Muscle layer of colon (tissue), 2 donors: ENCODE data around the gene KXD1.

ENCODE experiments used
- H3K27ac ChIP-seq: one replicate; pipeline ENCODE4 v1.7.0; 2013; ENCODE audit warnings: low read depth, mild to moderate bottlenecking, low read length, moderate library complexity
- H3K27me3 ChIP-seq, 2 donors: one replicate each; pipeline ENCODE4 v1.7.0; 2013; ENCODE audit warnings: low read length in 2 of 2, mild to moderate bottlenecking in 2 of 2; ENCODE audit not compliant: insufficient read depth in 2 of 2, control insufficient read depth in 1 of 2
- H3K36me3 ChIP-seq: one replicate; pipeline ENCODE4 v1.7.0; 2013; ENCODE audit warnings: mild to moderate bottlenecking, low read length; ENCODE audit not compliant: insufficient read depth
- H3K4me1 ChIP-seq: one replicate; pipeline ENCODE4 v1.7.0; 2013; ENCODE audit warnings: mild to moderate bottlenecking, low read length; ENCODE audit not compliant: insufficient read depth
- H3K4me3 ChIP-seq, 2 donors: one replicate each; pipeline ENCODE4 v1.7.0; 2013; ENCODE audit warnings: low read length in 2 of 2, low read depth in 1 of 2, mild to moderate bottlenecking in 1 of 2, moderate library complexity in 1 of 2
- H3K9ac ChIP-seq: one replicate; pipeline ENCODE4 v1.7.0; 2013; ENCODE audit warnings: low read length
- H3K9me3 ChIP-seq: one replicate; pipeline ENCODE4 v1.7.0; 2013; ENCODE audit warnings: mild to moderate bottlenecking, low read length
- donor health status: abdominal sarcoma.
- donor health status: Adenocarcinoma of cecum.

Gene KXD1

DNA sequence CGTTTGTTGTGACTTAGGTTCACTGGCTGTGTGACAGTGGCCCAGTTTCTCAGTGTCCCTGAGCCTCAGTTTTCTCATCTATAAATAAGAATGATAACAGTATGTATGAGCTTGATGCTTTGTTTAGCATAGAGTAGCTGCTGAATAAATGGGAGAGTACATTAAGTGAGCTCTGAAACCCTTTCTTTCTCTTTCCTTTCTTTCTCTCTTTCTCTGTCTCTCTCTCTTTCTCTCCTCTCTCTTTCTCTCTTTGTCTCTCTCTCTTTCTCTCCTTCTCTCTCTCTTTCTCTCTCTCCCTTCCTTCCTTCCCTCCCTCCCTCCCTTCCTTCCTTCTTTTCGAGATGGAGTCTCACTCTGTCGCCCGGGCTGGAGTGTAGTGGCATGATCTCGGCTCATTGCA lies 2.0 kb downstream of the KXD1 start:
- Histone ChIP-seq H3K36me3 (peaks cover 23% of the 10 kb centered on the region), H3K27ac (no peak overlapping the region), H3K9me3 (no peaks in the 10 kb centered on the region), H3K4me1 (peaks cover 9% of the 10 kb centered on the region), H3K9ac (no peak overlapping the region), H3K4me3 (no peak overlapping the region), H3K27me3 (no peaks in the 10 kb centered on the region)

DNA sequence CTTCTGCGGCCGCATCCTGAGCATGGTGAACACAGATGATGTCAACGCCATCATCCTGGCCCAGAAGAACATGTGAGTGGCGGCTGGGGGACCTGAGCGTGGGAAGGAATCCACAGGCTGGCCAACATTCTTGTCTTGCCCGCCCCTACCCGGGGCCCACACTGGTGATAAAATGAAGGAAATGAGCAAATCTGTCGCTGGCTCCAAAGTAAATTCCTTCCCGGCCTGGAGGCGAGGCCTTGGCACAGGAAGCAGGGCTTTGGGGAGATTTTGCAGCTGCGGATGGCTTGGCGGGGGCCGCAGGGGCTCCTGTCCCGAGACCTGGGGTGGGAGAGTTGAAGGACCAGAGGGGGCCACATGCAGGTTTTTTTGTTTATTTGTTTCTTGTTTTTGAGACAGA lies 4.4 kb downstream of the KXD1 start:
- Histone ChIP-seq H3K9me3 (no peaks in the 10 kb centered on the region), H3K27me3 (no peaks in the 10 kb centered on the region), H3K9ac (no peak overlapping the region), H3K27ac (no peak overlapping the region), H3K4me3 (no peak overlapping the region), H3K36me3 (peaks cover 45% of the 10 kb centered on the region), H3K4me1 (peaks cover 9% of the 10 kb centered on the region)

DNA sequence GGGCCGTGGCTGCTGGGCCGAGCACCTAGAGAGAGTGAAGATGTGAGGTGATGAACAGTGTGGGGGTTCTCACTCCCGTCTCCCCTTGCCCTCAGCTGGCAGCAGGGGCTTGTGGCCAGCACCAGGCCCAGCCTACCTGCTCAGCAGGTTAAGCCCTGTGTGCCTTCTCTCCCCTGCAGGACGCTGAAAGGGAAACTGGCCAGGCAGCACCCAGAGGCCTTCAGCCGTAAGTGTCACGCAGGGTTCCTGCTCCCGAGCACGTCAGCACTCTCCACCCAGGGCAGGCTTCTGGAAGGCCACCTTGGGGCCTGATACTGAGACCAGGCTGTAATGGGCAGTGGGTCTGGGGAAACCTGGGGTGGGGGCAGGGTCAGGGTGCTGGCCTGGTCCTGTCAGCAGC lies 9.3 kb downstream of the KXD1 start:
- Histone ChIP-seq H3K27ac (no peak overlapping the region), H3K9me3 (no peaks in the 10 kb centered on the region), H3K4me1 (no peaks in the 10 kb centered on the region), H3K9ac (no peak overlapping the region), H3K27me3 (no peaks in the 10 kb centered on the region), H3K36me3 (peaks cover 62% of the 10 kb centered on the region), H3K4me3 (no peak overlapping the region)

DNA sequence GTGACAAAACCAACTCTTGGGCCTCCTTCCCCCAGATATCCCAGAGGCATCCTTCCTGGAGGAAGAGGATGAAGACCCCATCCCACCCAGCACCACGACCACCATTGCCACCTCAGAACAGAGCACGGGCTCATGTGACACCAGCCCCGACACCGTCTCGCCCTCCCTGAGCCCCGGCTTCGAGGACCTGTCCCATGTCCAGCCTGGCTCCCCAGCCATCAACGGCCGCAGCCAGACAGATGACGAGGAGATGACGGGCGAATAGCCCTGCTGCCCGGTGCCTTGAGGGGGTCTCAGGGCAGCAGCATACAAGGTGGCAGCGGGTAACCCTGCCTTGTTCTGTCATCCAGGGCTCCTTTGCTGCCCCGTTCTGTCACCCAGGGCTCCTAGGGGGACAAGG lies 10.7 kb downstream of the KXD1 start:
- no peak overlapping the region for H3K9ac ChIP-seq
- no peak overlapping the region for H3K4me3 ChIP-seq
- H3K9me3 ChIP-seq, result no peaks in the 10 kb centered on the region
- no peaks in the 10 kb centered on the region for H3K27me3 ChIP-seq
- peaks cover 54% of the 10 kb centered on the region for H3K36me3 ChIP-seq
- H3K4me1 ChIP-seq, result peaks cover 12% of the 10 kb centered on the region
- no peak overlapping the region for H3K27ac ChIP-seq

DNA sequence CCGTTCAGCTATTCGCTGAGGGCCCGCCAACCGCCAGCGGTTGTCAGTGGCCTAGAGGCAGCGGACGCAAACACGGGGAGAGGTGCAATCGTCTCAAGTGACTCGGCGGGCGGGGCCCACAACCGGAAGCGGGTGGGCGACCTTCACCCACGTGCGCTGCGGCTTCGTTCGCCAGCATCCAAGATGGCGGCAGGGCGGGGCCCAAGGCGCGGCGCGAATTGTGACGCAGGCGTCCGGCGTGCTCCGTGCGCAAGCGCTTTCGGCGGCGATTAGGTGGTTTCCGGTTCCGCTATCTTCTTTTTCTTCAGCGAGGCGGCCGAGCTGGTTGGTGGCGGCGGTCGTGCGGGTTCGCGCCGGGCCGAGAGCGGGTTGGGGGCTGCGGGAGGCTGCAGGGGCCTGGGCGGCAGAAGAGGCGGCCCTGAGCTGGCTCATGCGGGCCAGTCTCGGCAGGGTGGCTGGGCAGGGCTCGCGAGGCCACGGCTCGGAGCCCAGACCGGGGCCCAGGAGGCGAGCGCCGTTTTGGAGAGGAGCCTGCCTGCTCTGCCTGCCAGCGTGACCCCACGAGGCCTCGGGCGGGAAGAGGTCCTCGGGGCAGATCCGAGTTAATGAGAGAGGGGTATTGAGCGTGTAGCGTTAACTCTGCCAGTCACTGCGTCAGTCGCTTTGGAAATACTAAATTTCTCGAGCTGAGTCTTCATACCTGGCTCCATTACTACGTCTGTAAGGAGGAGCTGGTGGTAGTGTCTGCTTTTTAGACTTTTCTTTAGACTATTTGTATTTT lies 14.1 kb downstream of the KXD1 start, which contains the start of gene UBA52:
Gene UBA52 (plus strand): TSS at position 294 of the 781 bp plus-strand sequence. CDS start 1,444 bp downstream, outside the sequence.
- Histone ChIP-seq H3K9me3 (no peaks in the 10 kb centered on the region), H3K27me3 (no peaks in the 10 kb centered on the region), H3K9ac (peak within 1 kb of the TSS; percentile 94), H3K36me3 (peaks cover 61% of the 10 kb centered on the region), H3K4me1 (peaks cover 15% of the 10 kb centered on the region), H3K27ac (peak within 1 kb of the TSS; percentile 90), H3K4me3 (peak within 1 kb of the TSS; percentile 75 to 96)

DNA sequence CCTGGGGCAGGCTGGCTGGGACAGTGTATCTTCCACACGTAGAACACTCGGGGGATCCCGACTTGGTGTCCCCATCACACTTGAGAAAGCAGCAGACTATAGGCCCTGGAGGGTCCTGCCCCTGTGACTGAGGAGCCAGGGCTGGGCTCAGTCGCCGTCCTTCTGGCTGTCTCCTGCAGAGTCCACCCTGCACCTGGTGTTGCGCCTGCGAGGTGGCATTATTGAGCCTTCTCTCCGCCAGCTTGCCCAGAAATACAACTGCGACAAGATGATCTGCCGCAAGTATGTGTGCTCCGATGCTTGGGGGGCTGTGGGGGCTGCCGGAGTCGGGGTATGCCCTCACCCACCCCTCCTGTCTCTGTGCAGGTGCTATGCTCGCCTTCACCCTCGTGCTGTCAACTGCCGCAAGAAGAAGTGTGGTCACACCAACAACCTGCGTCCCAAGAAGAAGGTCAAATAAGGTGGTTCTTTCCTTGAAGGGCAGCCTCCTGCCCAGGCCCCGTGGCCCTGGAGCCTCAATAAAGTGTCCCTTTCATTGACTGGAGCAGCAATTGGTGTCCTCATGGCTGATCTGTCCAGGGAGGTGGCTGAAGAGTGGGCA lies 17.1 kb downstream of the KXD1 start:
- no peak overlapping the region for H3K4me3 ChIP-seq
- no peaks in the 10 kb centered on the region for H3K9me3 ChIP-seq
- no peak overlapping the region for H3K9ac ChIP-seq
- peaks cover 48% of the 10 kb centered on the region for H3K36me3 ChIP-seq
- peaks cover 15% of the 10 kb centered on the region for H3K4me1 ChIP-seq
- H3K27ac ChIP-seq, result no peak overlapping the region
- no peaks in the 10 kb centered on the region for H3K27me3 ChIP-seq

DNA sequence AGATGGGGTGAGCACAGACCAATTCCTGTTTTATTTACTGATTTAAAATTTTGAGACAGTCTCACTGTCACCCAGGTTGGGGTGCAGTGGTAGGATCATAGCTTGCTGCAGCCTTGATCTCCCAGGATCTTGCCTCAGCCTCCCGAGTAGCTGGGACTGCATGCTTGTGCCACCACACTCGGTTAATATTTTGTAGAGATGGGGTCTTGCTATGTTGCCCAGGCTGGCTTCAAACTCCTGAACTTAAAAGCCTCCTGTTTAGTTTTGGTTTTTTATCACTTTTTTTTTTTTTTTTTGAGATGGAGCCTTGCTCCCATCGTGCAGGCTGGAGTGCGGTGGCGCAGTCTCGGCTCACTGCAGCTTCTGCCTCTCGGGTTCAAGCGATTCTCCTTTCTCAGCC lies 18.7 kb downstream of the KXD1 start:
- Histone ChIP-seq H3K9ac (no peak overlapping the region), H3K36me3 (peaks cover 48% of the 10 kb centered on the region), H3K9me3 (no peaks in the 10 kb centered on the region), H3K27me3 (no peaks in the 10 kb centered on the region), H3K27ac (no peak overlapping the region), H3K4me1 (peaks cover 15% of the 10 kb centered on the region), H3K4me3 (no peak overlapping the region)

DNA sequence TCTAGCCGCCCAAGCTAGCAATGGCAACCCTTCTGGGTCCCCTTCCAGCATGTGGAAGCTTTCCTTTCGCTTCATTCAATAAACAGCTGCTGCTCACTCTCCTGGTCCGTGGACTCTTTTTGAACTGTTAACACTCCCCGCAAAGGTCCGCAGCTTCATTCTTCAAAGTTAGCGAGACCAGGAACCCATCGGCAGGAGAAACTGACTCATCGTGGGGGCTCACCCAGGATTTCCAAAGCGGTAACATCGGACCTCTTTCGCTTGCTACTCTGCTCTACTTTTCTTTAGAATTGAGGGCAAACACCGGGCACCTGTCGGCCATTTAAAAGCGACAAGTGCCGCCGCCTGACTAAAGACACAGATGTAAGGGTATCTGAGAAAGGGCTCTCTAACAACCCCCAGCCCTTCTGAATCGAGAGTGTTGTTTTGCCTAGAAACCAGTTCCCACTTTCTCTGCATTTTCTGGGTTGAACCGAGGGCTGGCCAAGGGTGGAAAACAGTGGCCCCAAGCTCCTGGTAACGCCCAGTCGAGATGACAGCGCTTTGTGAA lies 19.8 kb downstream of the KXD1 start:
- Histone ChIP-seq H3K36me3 (peaks cover 48% of the 10 kb centered on the region), H3K4me1 (peaks cover 13% of the 10 kb centered on the region), H3K4me3 (no peak overlapping the region), H3K9ac (no peak overlapping the region), H3K9me3 (no peaks in the 10 kb centered on the region), H3K27me3 (no peaks in the 10 kb centered on the region), H3K27ac (no peak overlapping the region)

DNA sequence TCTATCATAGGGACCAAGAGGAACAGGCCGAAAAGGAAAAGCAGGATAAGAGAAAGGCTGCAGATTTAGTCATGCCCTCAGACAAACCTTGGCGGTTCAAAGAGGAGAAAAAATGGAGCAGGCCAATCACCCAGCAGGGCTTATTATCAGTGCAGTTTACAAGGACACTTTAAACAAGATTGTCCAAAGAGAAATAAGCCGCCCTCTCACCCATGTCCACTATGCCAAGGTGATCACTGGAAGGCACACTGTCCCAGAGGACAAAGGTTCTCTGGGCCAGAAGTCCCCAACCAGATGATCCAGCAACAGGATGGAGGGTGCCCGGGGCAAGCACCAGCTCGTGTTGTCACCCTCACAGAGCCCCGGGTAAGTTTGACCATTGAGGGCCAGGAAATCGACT lies 22.6 kb downstream of the KXD1 start:
- Histone ChIP-seq H3K27me3 (no peaks in the 10 kb centered on the region), H3K9me3 (no peaks in the 10 kb centered on the region)

DNA sequence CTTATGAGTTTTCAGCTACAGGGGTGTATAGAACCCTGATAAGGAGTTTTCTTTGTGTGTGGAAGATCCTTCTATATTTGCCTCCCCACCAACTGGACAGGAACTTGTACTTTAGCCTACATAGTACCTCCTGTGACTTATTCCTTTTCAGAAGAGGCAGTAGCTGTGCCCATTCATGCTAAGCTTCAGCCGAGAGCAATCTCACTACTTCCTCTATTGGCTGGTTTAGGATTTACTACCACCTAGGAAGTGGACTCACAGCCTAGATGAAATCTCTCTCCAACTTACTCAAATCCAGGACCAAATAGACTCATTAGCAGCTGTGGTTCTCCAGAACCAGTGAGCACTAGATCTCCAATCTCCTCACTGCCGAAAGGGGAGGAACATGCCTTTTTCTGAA lies 28.6 kb downstream of the KXD1 start:
- no peak overlapping the region for H3K9ac ChIP-seq

More for the DNA sequence above, 22.6 kb downstream of the KXD1 start:
- Histone ChIP-seq H3K4me3 (no peak overlapping the region), H3K9ac (no peak overlapping the region), H3K4me1 (no peaks in the 10 kb centered on the region), H3K27ac (no peak overlapping the region), H3K36me3 (peaks cover 27% of the 10 kb centered on the region)

DNA sequence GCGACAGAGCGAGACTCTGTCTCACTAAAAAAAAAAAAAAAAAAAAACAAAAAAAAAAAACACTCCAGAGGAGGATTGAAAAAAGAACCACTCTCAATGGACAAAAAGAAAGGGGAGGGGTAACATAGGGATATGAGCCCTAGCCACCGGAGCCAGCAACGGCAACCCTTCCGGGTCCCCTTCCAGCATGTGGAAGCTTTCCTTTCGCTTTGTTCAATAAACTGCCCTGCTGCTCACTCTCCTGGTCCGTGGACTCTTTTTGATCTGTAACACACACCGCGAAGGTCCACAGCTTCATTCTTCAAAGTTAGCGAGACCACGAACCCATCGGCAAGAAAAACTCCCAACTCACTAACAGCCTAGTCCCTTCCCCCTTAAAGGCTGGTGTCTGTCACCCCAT lies 29.9 kb downstream of the KXD1 start:
- H3K36me3 ChIP-seq, result peaks cover 7% of the 10 kb centered on the region
- no peak overlapping the region for H3K27ac ChIP-seq
- no peaks in the 10 kb centered on the region for H3K9me3 ChIP-seq
- H3K4me3 ChIP-seq, result no peak overlapping the region
- peaks cover 12% of the 10 kb centered on the region for H3K4me1 ChIP-seq
- no peak overlapping the region for H3K9ac ChIP-seq
- H3K27me3 ChIP-seq, result no peaks in the 10 kb centered on the region

More for the DNA sequence above, 28.6 kb downstream of the KXD1 start:
- H3K27me3 ChIP-seq, result no peaks in the 10 kb centered on the region
- peaks cover 7% of the 10 kb centered on the region for H3K36me3 ChIP-seq
- H3K4me3 ChIP-seq, result no peak overlapping the region
- no peaks in the 10 kb centered on the region for H3K9me3 ChIP-seq
- H3K27ac ChIP-seq, result no peak overlapping the region
- H3K4me1 ChIP-seq, result peaks cover 12% of the 10 kb centered on the region
